Stimulated activated CD4-positive, alpha-beta T cell treated with anti-CD3 and anti-CD28 coated beads, TNF-alpha, amount 100 ng/mL, for 1 hour (primary cell): Measurements from ENCODE around the gene CSNK1D.
A peak's percentile ranks its signal among the peaks of the same experiment; 100 is the strongest.

ENCODE experiments used
- DNase-seq, 3 donors: peaks; one replicate each; pipeline ENCODE4 v3.0.0-alpha.2; 2020; ENCODE audit warnings: low read depth in 3 of 3, low spot score in 1 of 3

The CSNK1D gene

DNA sequence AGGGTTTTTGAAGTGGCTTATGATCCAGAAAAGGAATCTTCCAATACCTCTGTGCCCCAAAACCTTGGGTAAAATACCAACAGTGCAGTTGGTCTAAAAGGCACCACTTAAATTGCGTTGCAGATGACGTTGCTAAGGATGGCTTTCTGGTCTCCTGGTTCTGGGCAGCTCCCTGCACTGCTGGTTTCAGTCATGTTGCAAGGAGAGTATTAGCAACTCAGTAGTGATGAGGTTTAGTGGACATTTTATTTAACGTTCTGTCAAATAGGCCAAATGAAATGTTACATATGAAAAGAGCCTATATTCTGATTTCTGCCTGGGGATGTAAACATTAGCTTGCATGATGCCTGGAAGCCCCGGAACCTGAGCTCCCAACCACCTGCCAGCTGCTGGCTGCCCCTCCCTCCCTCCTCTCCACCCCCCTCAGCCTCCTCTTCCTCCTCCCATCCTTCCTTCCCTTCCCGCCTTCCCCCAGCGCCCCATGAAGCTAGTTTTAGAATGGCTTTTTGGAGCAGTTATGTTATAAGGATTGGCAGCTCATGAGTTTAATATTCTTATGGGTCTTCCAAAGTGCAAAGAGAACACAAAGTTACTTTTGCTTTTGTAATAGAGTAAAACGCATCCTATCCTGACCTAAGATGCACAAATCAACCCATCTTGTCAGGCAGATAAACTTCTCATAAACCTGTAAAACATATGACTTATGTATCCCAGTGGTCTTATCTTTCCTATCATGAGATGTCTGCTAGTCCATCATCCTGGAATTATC lies 23.2 kb upstream of the CSNK1D start:
- DNase-seq, result no peak

- no peak for DNase-seq
Measured at GRCh38 chr17:82295472-82295814, 21.9 kb upstream of the CSNK1D start.

DNA sequence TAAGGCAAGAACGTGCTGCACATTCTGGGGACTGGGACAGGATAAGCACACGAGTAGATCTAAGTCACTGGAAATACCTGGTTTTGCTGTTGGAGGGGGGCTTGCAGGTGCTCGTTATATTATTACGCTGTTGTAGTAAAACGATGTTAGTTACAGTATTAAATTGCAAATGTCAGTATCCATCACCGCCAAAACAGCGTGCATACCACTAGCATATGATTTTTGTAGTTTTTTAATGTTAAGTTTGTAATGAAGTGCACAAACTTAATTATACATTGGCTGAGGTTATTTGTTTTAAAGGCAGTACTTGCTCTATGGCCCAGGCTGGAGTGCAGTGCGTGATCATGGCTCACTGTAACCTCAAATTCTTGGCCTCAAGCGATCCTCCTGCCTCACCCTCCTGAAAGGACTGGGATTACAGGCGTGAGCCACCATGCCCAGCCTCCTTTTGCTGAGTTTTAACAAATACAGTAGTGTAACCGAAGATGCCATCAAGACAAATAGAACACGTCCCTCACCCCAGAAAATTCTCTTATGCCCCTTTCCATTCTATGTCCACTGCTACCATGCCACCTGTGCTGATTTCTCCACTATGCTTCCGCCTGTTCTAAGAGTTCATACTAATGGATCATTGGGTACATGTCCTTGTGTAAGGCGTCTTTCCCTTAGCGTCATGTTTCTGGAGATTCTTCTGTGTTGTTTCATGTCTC lies 20.7 kb upstream of the CSNK1D start:
- DNase-seq, result no peak

GRCh38 chr17:82292251-82293154 lies 19.0 kb upstream of the CSNK1D start:
- peak; percentile 79 to 85 (median 84) for DNase-seq

DNA sequence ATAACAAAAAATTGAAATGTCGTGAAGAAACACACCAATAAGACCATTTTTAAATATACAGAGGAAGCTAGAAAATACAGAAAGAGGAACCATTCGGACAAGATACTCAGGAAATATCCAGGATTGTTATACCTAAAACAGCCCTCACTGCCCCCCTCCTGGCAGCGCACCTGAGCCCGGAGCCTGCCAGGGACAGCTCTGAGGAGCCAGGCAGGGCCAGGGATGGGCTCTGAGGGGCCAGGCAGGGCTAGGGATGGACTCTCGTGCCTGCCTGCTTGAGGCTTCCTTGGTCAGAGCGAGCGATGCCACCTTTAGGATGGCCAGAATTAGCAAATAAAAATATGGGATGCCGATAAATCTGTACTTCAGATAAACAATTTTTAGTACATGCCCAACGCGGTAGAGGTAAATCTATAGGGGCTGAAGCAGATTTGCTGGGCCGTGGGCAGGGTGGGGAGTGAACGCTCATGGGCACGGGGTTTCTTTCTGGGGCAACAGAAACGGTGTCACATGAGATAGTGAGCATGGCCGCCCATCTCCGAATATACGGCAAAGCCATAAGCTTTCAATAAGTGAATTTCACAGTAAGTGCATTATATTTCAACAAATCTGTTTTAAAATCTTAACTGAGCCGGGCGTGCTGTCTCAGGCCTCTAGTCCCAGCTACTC lies 18.2 kb upstream of the CSNK1D start:
- DNase-seq, result no peak

DNA sequence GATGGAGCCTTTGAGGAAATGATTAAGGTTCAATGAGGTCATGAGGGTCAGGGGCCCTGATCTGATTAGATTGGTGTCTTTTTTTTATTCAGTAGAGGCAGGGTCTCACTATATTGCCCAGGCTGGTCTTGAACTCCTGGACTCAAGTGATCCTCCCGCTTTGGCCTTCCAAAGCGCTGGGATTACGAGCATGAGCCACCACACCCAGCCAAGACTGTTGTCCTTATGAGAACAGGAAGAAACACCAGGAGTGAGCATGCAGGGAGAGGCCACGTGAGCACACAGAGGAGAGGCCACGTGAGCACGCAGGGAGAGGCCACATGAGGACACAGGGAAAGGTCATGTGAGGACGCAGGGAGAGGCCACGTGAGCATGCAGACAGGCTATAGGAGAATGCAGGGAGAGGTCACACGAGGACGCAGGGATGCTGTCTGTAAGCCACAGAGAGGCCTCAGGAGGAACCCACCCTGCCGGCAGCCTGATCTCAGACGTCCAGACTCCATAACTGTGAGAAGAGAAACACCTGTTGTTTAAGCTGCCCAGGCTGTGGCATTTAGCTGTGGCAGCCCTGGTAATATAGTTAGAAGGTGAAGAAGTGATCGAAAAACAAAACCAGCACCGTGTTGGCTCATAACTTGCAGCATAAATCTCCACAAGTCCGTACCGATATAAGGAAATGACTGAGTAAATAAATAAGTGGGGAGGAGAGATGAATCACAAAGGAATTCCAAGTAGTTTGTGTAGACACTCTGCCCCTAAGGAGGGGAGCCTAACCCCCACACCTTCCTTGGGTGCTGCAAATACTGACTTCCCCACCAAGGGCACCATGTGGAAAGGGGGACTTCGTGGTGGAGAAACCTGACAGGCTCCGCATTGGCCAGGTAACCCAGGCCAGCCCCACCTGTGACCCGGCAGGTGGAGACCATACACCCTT lies 14.6 kb upstream of the CSNK1D start:
- DNase-seq, result no peak

DNA sequence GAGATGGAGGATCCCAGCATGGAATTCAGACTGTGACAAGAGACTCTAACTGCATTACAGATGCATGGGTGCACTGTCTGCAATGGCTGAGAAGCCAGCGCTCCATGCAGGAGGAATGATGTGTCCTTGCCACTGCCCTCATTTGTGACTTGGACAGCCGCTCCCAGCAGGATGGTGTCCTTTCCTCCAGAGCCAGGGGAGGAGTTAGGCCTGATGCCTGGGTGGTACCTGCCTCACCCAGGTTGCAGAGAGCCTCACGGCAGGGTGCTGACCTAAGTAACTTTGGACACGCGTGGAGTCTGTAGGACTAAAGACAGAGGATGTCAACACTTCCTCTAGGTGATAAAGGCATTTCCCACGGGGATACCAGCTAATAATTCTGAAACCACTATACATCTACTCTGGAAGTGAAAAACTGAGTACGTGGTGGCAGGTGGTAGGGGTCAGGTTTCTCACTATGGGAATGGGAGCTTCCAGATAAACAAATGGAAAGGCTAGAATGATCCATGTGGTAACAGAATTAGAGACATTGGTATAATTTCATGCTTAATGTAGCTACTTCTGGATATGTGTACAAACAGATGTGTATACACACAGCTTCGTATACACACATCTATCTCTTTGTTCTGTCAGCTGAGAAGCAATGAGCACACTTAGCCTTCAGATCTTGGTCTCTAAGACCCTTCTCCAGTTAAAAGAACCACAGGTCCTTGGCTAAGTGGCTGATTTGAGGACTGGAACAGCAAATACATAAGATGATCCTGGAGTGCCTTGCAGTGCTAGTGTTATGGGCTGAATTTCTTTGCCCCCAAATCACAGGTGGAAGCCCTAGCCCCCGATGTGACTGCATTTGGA lies 13.7 kb upstream of the CSNK1D start:
- no peak for DNase-seq

GRCh38 chr17:82285141-82285540 lies 11.6 kb upstream of the CSNK1D start:
- no peak for DNase-seq

DNA sequence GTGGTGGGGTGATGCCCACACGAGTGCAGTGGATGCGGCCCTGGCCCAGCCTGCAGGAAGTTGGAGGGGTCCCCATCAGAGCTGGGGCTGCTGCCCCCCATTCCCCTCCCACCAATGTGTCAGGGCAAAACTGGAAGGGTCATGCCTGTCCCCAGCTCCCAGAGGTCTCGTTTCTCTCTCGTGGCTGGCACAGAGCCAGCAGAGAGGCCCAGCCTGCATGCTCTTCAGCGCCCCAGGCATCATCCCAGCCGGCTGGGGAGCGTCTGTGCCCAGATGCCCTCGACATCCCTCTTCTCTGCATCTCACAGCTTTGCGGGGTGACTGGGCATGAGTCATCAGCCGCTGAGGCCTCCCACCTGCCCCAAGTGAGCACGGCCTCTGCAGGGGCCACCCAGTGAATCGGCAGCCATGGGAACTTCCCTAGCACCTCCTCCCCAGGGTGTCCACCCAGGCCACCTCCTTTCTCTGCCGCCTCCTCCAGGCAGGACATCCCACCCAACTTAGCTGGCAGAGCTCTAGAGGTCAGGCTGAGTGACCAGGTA lies 9.8 kb upstream of the CSNK1D start:
- no peak for DNase-seq

DNA sequence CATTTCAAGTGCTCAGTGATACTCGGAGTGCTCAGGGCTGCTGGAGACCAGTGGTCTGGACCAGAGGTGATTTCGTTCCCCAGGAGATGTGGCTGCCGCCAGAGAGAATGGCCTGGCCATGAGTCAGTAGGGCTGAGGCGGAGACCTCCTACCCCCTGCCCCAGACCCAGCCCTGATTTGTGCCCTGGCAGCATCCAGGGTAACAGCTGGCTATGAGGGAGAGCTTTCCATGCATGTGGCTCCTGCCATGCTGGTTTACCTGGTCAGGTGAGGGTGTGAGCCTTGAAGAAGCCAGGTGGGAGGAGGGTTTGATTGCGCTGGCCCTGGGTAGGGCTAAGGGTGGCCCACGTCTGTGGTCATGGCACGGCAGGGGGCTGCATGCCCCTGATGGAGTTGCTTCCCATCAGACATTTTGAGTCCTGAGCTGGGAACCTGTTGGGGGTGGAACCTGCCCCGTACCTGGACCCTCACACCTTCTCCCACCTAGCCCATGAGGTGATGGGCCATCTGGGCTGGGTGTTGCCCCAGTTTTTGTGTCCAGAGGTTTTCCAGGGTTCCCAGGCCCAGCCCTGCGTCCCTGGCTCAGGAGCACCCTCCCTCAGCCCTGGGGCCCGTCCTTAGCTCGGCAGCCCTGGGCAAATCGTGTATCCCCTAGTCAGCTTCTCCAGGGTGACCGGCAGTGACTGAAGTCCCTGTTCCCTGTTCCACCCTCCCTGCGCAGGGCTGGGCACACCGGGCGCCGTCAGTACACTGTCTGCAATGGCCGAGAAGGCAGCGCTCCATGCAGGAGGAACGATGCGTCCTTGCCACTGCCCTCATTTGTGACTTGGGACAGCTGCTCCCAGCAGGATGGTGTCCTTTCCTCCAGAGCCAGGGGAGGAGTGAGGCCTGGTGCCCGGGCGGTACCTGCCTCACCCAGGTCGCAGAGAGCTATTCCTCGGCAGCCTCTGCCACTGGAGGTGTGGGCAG lies 9.0 kb upstream of the CSNK1D start:
- no peak for DNase-seq

DNA sequence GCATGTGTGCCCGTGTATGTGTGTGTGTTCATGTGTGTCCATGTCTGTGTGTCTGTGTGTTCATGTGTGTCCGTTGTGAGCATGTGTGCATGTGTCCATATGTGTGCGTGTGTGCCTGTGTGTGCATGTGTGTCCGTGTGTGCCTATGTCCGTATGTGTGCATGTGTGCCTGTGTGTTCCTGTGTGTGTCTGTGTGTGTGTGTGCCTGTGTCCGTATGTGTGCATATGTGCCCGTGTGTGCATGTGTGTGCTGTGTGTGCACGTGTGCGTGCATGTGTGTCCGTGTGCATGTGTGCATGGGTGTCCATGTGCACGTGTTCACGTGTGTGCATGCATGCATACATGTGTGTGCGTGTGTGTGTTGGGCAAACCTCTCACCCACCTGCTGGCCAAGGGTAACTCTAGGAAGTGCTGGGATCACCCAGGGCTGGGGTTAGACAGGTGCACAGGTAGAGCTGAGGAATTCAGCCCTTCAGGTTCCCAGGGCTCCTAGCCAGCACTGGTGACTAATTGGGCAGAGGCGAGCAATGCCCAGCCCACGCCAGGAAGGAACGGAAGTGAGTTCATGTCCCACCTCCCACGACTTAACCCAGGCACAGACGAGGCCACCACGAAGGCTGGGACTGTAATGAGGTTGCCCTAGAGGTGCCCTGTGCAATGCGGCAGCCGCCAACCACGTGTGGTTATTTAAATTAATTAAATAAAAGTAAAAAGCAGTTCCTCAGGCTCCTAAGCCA lies 8.2 kb upstream of the CSNK1D start:
- no peak for DNase-seq

- DNase-seq, result no peak
Measured at GRCh38 chr17:82281076-82281475, 7.6 kb upstream of the CSNK1D start.

GRCh38 chr17:82280537-82280936 lies 7.0 kb upstream of the CSNK1D start:
- DNase-seq, result no peak

- no peak for DNase-seq
Measured at GRCh38 chr17:82278786-82279391, 5.4 kb upstream of the CSNK1D start.

DNA sequence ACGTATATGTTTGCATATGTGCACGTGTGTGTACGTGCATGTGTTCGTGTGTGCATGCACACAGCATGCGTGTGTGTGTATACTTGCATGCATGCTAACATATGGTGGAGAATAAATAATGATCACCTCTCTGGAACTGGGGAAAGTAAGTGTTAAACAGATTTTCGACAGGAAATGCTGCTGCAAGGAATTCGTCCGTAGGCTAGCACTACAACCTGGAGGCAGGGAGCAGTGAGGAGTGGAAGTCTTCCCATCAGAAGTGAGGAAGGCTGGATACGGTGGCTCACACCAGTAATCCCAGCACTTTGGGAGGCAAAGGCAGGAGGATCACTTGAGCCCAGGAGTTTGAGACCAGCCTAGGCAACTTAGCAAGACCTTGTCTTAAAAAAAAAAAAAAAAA lies 4.8 kb upstream of the CSNK1D start:
- DNase-seq, result no peak

DNA sequence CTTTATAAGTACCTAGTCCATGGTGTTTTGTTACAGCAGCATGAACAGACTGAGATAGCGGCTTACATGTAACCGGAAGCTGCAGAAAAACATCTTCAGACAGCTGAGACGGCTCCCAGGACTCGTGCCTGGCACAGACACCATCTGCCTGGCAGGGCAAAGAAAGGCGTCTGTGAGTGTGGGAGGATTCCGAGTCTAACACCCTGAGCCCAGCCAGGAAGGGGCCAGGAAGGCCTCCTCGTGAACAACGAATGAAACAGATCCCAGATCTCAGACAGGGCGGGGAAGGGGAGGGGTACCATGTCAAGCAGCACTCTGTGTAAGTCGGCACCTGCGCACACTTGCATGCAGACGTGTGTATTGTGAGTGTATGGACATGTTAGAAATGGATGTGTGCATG lies 4.4 kb upstream of the CSNK1D start:
- DNase-seq, result no peak

- no peak for DNase-seq
Measured at GRCh38 chr17:82276938-82277337, 3.4 kb upstream of the CSNK1D start.
